ENCODE measurements around the gene AOPEP.

DNA sequence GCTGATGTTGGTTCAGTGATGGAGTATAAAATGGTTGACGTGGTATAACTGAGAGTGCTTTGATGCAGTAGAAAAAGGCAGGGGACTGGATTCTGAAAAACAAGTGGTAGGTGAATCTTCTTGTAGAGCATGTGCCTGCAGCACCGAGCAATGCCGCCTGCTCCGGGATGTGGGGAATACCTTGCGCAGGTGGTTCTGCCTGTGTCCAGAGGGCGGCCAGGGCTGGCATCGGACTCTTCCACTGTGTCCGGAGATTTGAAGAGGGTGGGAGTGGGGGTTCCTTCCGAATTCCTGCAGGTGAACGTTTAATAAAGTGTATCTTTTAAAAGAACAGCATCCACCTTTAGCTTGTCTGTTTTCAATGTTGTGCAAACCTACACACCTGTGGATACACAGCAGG is 353.0 kb downstream of the AOPEP start:
- no peak for TF ChIP-seq POLR2A (IDR thresholded peaks at IDR 0.05; ENCODE audit: low read depth)
- TF ChIP-seq POLR2AphosphoS5 (IDR thresholded peaks at IDR 0.05), result no peak
- no peak for TF ChIP-seq CTCF (IDR thresholded peaks at IDR 0.05)
- TF ChIP-seq EP300 (IDR thresholded peaks at IDR 0.05), result no peak

Data from esophagus muscularis mucosa (tissue), 4 donors.